Measurements from ENCODE around the gene TNFAIP8L2. TPM values are rescaled to one million over a fixed set of nuclear protein-coding genes. Genes with fewer than 3 reads are reported as not detected.

Gene TNFAIP8L2
- polyA plus RNA-seq, 1 donor from 2014 or later: not detected

DNA sequence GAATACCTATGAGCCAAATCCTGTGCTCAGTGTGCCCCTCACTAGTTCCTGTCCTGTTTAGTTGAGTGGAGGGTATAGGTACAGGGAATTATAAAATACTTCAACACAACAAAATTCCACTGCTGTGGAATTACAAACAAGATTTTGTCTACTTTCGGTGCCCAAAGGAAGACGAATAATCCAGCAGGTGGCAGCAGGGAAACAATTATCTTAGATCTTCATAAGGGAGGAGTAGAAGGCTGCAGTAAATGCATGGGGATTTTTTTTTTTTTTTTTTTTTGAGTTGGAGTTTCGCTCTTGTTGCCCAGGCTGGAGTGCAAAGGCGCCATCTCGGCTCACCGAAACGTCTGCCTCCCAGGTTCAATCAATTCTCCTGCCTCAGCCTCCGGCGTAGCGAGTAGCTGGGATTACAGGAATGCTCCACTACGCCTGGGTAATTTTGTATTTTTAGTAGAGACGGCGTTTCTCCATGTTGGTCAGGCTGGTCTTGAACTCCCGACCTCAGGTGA is 39.9 kb downstream of the TNFAIP8L2 start:
- Histone ChIP-seq H3K9me2 (ENCODE audit: insufficient read depth, low read length) (no peaks in the 10 kb centered on the region), H2AFZ (ENCODE audit: low read depth, low read length) (no peak overlapping the region), H3K9ac (ENCODE audit: low read length) (no peak overlapping the region), H3K27ac (ENCODE audit: low read length) (no peak overlapping the region), H3K4me2 (ENCODE audit: low read length) (no peak overlapping the region), H3F3A (ENCODE audit: insufficient read depth, low read length, poor library complexity, severe bottlenecking) (no peaks in the 10 kb centered on the region), H3K79me2 (replicated peaks; ENCODE audit: insufficient read depth, low read length) (peaks cover 25% of the 10 kb centered on the region), H3K4me3 (ENCODE audit: low read length) (no peak overlapping the region), H3K27me3 (ENCODE audit: insufficient read depth, low read depth, low read length) (peaks cover 5% of the 10 kb centered on the region), H3K9me3 (ENCODE audit: low read length) (no peaks in the 10 kb centered on the region), H4K20me1 (ENCODE audit: insufficient read depth) (no peaks in the 10 kb centered on the region), H3K36me3 (ENCODE audit: insufficient read depth, low read length) (no peaks in the 10 kb centered on the region)
- no peak for TF ChIP-seq MXI1 (conservative IDR thresholded peaks at IDR 0.05; ENCODE audit: poor library complexity, severe bottlenecking)
- peak; percentile 51 for TF ChIP-seq SMC3 (conservative IDR thresholded peaks at IDR 0.05; ENCODE audit: poor library complexity)
- no peak for TF ChIP-seq EP300 (conservative IDR thresholded peaks at IDR 0.05; ENCODE audit: poor library complexity, severe bottlenecking)
- peak; percentile 44 for TF ChIP-seq RAD21 (conservative IDR thresholded peaks at IDR 0.05)
- TF ChIP-seq, protein P1, sequence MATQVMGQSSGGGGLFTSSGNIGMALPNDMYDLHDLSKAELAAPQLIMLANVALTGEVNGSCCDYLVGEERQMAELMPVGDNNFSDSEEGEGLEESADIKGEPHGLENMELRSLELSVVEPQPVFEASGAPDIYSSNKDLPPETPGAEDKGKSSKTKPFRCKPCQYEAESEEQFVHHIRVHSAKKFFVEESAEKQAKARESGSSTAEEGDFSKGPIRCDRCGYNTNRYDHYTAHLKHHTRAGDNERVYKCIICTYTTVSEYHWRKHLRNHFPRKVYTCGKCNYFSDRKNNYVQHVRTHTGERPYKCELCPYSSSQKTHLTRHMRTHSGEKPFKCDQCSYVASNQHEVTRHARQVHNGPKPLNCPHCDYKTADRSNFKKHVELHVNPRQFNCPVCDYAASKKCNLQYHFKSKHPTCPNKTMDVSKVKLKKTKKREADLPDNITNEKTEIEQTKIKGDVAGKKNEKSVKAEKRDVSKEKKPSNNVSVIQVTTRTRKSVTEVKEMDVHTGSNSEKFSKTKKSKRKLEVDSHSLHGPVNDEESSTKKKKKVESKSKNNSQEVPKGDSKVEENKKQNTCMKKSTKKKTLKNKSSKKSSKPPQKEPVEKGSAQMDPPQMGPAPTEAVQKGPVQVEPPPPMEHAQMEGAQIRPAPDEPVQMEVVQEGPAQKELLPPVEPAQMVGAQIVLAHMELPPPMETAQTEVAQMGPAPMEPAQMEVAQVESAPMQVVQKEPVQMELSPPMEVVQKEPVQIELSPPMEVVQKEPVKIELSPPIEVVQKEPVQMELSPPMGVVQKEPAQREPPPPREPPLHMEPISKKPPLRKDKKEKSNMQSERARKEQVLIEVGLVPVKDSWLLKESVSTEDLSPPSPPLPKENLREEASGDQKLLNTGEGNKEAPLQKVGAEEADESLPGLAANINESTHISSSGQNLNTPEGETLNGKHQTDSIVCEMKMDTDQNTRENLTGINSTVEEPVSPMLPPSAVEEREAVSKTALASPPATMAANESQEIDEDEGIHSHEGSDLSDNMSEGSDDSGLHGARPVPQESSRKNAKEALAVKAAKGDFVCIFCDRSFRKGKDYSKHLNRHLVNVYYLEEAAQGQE (IDR thresholded peaks at IDR 0.05; ENCODE audit: borderline replicate concordance): no peak
- no peak for TF ChIP-seq TAF1 (IDR thresholded peaks at IDR 0.05; ENCODE audit: low read depth)
- TF ChIP-seq POLR2AphosphoS5 (IDR thresholded peaks at IDR 0.05): no peak
- TF ChIP-seq, protein P2, sequence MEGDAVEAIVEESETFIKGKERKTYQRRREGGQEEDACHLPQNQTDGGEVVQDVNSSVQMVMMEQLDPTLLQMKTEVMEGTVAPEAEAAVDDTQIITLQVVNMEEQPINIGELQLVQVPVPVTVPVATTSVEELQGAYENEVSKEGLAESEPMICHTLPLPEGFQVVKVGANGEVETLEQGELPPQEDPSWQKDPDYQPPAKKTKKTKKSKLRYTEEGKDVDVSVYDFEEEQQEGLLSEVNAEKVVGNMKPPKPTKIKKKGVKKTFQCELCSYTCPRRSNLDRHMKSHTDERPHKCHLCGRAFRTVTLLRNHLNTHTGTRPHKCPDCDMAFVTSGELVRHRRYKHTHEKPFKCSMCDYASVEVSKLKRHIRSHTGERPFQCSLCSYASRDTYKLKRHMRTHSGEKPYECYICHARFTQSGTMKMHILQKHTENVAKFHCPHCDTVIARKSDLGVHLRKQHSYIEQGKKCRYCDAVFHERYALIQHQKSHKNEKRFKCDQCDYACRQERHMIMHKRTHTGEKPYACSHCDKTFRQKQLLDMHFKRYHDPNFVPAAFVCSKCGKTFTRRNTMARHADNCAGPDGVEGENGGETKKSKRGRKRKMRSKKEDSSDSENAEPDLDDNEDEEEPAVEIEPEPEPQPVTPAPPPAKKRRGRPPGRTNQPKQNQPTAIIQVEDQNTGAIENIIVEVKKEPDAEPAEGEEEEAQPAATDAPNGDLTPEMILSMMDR (IDR thresholded peaks at IDR 0.05; ENCODE audit: poor library complexity, severe bottlenecking): peak; percentile 59

DNA sequence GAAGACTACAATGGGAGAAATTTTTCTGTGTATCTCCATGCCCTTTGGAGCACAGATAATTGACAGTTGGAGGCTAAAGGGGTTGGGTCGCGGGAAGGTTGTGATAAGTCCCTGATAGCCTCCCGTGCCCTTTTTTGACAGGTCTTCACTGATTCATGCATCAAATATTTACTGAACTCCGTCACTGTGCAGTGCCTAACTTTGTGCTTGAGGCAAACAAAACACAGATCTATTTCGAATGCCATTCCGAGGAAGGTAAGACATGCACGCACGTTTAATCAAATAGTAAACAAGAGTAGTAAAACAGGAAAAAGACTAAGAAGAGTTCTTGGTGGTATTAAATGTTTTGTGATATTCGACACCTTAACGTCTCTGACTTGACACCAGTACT is 41.4 kb downstream of the TNFAIP8L2 start:
- Histone ChIP-seq H3K27me3 (ENCODE audit: insufficient read depth, low read depth, low read length) (peaks cover 5% of the 10 kb centered on the region), H3K9me3 (ENCODE audit: low read length) (no peaks in the 10 kb centered on the region), H3K27ac (ENCODE audit: low read length) (peak overlapping the region; percentile 52), H3K9ac (ENCODE audit: low read length) (peak overlapping the region; percentile 94), H4K20me1 (ENCODE audit: insufficient read depth) (no peaks in the 10 kb centered on the region), H3F3A (ENCODE audit: insufficient read depth, low read length, poor library complexity, severe bottlenecking) (no peaks in the 10 kb centered on the region), H3K4me3 (ENCODE audit: low read length) (peak overlapping the region; percentile 97), H3K36me3 (ENCODE audit: insufficient read depth, low read length) (no peaks in the 10 kb centered on the region), H3K9me2 (ENCODE audit: insufficient read depth, low read length) (no peaks in the 10 kb centered on the region), H3K79me2 (replicated peaks; ENCODE audit: insufficient read depth, low read length) (peaks cover 40% of the 10 kb centered on the region), H3K4me2 (ENCODE audit: low read length) (peak overlapping the region; percentile 50), H2AFZ (ENCODE audit: low read depth, low read length) (peak overlapping the region; percentile 72)
- TF ChIP-seq TAF1 (IDR thresholded peaks at IDR 0.05; ENCODE audit: low read depth): no peak
- TF ChIP-seq EZH2 (IDR thresholded peaks at IDR 0.05; ENCODE audit: borderline replicate concordance, insufficient read depth, low read length, poor library complexity, severe bottlenecking): no peak

Measured in neural cell (in vitro differentiated cells).